ENCODE results near the gene SMG6.

The SMG6 gene

DNA sequence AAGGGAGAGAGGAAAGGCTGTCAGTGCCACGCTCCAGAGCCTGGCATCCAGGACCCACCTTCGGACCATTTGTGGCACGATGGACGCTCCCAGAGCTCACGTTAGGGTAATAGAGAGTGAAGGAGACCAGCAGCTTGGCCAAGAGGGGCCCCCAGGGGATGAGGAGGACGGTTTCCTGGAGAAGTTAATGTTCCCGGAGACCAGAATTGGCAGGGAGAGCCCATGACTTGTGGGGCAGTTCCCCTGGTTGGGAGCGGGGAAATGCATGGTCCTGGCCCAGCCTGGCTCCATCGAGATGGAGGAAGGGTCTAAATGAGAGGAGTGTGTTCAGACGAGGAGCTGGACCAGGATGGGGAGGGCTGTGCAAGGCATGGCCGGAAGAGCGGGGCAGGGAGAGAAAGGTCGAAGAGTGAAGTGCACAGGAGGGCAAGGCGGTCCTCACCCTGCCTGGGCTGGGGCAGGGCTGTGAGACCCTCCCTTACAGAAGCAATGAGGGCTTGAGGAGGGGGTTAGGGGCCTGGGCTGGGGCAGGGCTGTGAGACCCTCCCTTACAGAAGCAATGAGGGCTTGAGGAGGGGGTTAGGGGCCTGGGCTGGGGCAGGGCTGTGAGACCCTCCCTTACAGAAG is 251.5 kb downstream of the SMG6 start:
- DNase-seq (ENCODE audit: low read depth), result no peak
- H3K4me3 ChIP-seq (ENCODE audit: low read depth, low read length), result no peak overlapping the region
- TF ChIP-seq CTCF (IDR thresholded peaks at IDR 0.05; ENCODE audit: low read depth, low read length) (no peak), MYC (IDR thresholded peaks at IDR 0.05; ENCODE audit: low read depth, low read length) (no peak)

- no peak for DNase-seq (ENCODE audit: low read depth)
- no peak for TF ChIP-seq MAX (IDR thresholded peaks at IDR 0.05; ENCODE audit: low read depth, low read length)
- TF ChIP-seq POLR2A (IDR thresholded peaks at IDR 0.05; ENCODE audit: extremely low read depth, insufficient read length), result no peak
- no peak for TF ChIP-seq CTCF (IDR thresholded peaks at IDR 0.05; ENCODE audit: low read depth, low read length)
- TF ChIP-seq MYC (IDR thresholded peaks at IDR 0.05; ENCODE audit: low read depth, low read length), result no peak
- H3K4me3 ChIP-seq (ENCODE audit: low read depth, low read length), result no peak overlapping the region
These were observed 252.3 kb downstream of the SMG6 start for GRCh38 chr17:2051061-2051932.

GRCh38 chr17:2050300-2051060 is 253.1 kb downstream of the SMG6 start:
- no peak overlapping the region for H3K4me3 ChIP-seq (ENCODE audit: low read depth, low read length)
- no peak for TF ChIP-seq CTCF (IDR thresholded peaks at IDR 0.05; ENCODE audit: low read depth, low read length)
- TF ChIP-seq MYC (IDR thresholded peaks at IDR 0.05; ENCODE audit: low read depth, low read length), result no peak
- no peak for TF ChIP-seq MAX (IDR thresholded peaks at IDR 0.05; ENCODE audit: low read depth, low read length)
- no peak for TF ChIP-seq POLR2A (IDR thresholded peaks at IDR 0.05; ENCODE audit: extremely low read depth, insufficient read length)
- peak; percentile 44 for DNase-seq (ENCODE audit: low read depth)

GRCh38 chr17:2049333-2050299 is 254.0 kb downstream of the SMG6 start:
- H3K4me3 ChIP-seq (ENCODE audit: low read depth, low read length), result no peak overlapping the region
- TF ChIP-seq MYC (IDR thresholded peaks at IDR 0.05; ENCODE audit: low read depth, low read length), result peak; percentile 32; the same call in 1 of the 2 replicates
- no peak for TF ChIP-seq CTCF (IDR thresholded peaks at IDR 0.05; ENCODE audit: low read depth, low read length)

DNA sequence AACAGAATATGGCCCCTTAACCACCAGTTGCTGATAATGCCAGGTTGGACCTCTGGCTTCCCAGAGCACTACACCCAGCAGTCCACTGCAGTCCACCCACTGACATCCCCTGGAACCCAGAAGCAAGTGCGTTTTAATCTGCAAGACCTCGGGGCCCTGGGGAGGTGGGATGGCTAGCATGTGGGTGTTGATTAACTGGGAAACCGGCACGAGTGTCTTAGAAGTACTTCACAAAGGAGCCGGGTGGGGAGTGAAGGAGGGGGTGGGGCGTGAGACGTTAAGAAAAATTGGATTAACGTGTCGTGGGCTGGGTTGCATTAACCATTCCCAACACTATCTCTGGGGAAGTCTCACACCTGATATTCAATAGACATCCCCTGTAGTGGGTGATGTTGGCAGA is 254.8 kb downstream of the SMG6 start:
- no peak for DNase-seq (ENCODE audit: low read depth)

More at GRCh38 chr17:2049333-2050299, 254.0 kb downstream of the SMG6 start:
- peak; percentile 63 for DNase-seq (ENCODE audit: low read depth)

More for the DNA sequence above, 254.8 kb downstream of the SMG6 start:
- TF ChIP-seq POLR2A (IDR thresholded peaks at IDR 0.05; ENCODE audit: extremely low read depth, insufficient read length) (no peak), MAX (IDR thresholded peaks at IDR 0.05; ENCODE audit: low read depth, low read length) (no peak), MYC (IDR thresholded peaks at IDR 0.05; ENCODE audit: low read depth, low read length) (no peak), CTCF (IDR thresholded peaks at IDR 0.05; ENCODE audit: low read depth, low read length) (no peak)
- H3K4me3 ChIP-seq (ENCODE audit: low read depth, low read length), result no peak overlapping the region
